MM.1S (cell line): ENCODE results near the gene TACR2.

Experiments
- CTCF ChIP-seq: fragments of 300-600 bp; sonication (generic); IDR thresholded peaks from 2 replicates; pipeline ENCODE4 v1.5.1; 2016; ENCODE audit warnings: antibody characterized with exemption, low read length, mixed read lengths
- EZH2phosphoT487 ChIP-seq: fragments of 300-600 bp; sonication (generic); IDR thresholded peaks from 2 replicates; pipeline ENCODE4 v1.6.1; 2018; ENCODE audit warnings: antibody characterized with exemption, low read length

- TF ChIP-seq EZH2phosphoT487 (no peak), CTCF (no peak)
Measured at GRCh38 chr10:69374242-69374641, 42.5 kb downstream of the TACR2 start.
